HG03196 (cell line): ENCODE data around the gene NCR1.
"Not testable (repeated sequence)": the region's sequence is repeated elsewhere in the genome, so short reads cannot be mapped to it uniquely, and the experiment has no call there.

ENCODE experiments used
- ATAC-seq: cut with Tn5 transposase; IDR thresholded peaks from one replicate; pipeline ENCODE4 v1.9.1; 2021; ENCODE audit not compliant: unreplicated experiment

The NCR1 gene

DNA sequence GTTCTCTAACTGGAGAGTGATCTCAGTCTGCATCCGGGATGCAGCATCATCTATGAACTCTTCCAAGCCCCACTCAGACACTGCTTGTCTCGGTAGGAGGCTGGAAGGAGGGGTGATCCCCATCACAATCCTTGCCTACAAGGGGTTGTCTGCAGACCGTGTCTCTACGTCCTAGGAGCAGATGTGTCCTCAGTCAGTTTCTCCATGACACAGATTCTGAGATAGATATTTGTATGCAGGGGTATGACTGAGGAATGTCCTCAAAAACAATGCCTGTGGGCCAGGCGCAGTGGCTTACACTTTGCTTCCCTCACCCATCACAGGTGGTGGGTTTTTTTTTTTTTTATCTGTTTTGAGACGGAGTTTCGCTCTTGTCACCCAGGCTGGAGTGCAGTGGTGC lies 871 bp downstream of the NCR1 start:
- no peak for ATAC-seq

DNA sequence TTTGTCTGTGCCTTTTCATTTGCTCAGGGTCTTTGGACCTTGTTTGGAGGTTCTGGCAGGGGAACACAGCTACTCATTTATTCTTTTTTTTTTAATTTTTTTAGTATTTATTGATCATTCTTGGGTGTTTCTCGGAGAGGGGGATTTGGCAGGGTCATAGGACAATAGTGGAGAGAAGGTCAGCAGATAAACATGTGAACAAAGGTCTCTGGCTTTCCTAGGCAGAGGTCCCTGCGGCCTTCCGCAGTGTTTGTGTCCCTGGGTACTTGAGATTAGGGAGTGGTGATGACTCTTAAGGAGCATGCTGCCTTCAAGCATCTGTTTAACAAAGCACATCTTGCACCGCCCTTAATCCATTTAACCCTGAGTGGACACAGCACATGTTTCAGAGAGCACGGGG lies 2.0 kb downstream of the NCR1 start:
- ATAC-seq = not testable (repeated sequence)

DNA sequence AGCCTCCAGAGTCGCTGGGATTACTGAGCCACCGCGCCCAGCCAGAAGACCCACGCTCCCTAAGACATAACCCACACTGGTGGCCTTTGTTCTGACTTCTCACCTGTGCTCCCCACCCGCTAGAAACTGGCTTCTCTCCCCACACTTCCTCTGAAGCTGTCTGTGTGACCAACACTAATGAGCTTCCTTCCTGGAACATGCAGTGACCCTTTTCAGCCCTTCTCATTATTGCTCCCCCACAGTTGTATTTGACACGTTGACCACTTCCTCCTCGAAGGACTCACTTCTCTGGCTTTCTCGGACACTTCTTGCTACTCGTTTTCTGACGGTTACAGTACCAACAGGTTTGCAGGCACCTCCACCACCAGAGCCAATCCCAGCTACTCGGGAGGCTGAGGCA lies 10.9 kb downstream of the NCR1 start:
- ATAC-seq = no peak

DNA sequence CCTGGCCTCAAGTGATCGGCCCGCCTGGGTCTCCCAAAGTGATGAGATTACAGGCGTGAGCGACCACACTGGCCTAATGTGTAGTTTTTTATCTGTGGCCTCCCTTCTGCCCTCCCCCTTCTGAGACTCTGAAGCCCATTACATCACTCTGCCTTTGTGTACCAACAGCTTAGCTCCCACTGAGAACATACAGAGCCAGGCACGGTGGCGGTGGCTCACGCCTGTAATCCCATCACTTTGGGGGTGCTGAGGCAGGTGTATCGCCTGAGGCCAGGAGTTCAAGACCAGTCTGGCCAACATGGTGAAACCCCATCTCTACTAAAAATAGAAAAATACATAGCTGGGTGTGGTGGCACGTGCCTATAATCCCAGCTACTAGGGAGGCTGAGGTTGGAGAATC lies 12.6 kb downstream of the NCR1 start:
- ATAC-seq = no peak

DNA sequence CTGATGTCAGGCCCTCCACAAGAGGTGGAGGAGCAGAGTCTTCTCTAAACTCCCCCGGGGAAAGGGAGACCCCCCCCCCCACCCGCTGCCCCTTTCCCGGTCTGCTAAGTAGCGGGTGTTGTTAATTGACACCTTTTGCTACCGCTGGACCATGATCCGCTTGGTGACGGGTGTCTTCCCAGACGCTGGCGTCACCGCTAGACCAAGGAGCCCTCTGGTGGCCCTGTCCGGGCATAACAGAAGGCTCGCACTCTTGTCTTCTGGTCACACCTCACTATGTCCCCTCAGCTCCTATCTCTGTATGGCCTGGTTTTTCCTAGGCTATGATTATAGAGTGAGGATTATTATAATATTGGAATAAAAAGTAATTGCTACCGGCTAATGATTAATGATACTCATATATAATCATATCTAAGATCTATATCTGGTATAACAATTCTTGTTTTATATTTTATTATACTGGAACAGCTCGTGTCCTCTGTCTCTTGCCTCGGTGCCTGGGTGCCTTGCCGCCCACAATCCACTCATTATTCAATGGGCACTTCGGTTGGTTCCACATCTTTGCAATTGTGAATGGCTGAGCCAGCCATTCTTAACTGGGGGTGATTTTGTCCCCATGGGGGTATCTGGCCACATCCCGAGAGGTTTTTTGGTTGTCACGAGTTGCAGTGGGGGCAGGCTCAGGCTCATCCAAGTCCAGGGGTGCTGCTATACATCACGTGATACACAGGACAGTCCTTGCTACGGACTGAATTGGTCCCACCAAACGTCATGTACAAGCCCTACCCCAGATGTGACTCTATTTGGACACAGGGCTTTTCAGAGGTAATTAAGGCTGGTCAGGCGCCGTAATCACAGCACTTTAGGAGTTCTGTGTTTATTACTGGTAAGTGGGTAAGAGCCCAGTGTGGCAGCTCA lies 14.0 kb downstream of the NCR1 start:
- ATAC-seq = not testable (repeated sequence)

DNA sequence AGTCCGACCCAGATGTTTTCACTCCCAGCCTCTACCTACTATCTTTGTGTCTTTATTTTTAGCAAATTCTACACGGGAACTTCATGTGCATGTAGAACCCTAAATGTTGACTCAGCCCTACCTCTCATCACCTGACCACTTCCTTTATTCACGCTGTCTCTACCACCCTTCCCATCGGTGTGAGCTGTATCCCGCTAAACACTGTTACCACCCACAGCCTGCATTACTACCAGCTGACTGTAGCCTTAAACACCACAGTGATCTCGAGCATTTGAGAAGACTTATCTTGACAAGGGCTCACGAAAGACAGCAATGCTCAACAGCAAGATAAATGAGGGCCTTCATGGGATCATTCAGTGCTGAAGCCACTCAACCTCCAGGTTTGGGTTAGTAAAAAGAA lies 15.1 kb downstream of the NCR1 start:
- no peak for ATAC-seq

DNA sequence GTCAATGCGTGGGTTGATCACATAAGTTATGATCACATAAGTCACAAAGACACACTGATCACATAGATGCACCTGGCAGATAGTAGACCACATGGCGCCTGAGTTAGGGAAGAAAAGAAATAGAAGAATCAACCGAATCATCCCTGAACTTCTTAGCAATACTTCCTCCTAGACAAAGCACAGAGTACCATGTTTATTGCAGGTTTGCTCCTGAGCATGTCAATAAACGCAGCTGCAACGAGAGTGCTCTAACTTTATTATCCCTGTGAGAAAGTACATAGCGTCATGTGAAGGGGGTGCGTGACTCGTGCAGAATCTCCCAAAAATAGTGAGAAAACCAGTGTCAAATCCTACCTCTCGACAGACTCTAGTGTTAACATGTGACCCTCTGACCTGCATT lies 17.3 kb downstream of the NCR1 start:
- ATAC-seq = no peak

DNA sequence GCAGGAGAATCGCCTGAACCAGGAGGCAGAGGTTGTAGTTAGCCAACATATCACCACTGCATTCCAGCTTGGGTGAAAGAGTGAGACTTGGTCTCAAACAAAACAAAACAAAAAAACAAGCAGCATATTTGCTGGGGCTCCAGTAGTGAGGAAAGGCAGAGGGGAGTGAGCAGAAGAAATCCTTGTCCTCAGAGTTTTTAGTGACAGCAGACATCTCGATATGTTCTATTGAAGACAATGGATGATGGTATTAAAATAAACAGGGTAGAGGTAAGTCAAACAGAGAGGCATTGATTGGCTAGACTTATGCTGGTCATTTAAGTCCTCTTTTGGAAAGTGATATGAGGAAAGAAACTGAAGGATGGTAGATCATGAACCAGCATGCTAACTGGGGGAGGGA lies 22.4 kb downstream of the NCR1 start:
- no peak for ATAC-seq

DNA sequence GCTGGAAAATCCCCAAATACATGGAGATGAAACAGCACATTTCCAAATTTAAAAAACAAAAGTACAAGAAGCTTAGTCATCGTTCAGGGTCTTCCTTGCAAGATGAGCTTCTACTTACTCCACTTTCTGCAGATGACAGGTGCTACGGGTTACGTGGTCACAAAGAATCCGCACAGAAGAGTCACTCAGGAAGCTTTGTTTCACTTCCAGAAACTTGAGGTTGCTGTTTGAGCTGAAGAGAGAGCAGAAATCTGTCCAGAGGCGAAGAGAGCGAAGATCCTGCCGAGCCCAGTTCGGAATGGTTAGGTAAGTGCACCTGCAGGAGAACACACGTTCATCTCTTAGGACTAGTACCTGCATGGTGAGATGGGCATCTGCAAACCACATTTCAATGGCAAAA lies 32.0 kb downstream of the NCR1 start:
- ATAC-seq = no peak

DNA sequence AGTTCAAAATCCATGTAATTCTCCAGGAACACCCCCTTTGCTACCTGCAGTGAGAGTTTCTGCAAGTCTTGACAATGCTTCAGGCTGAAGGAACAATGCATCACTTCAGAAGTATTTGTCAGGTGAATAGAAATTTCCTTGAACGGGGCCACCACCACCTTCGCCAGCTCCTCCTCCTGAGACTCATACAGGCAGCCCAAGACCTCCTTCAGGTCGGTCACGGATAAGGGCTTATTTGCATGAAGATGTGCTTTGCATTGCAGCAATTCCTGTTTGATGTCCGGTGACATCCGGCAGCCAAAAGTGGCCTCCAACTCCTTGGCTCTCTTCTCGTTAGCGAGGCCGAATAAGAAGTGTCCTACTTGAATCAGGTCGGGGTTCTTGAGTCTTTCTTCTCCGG lies 33.0 kb downstream of the NCR1 start:
- ATAC-seq = no peak

DNA sequence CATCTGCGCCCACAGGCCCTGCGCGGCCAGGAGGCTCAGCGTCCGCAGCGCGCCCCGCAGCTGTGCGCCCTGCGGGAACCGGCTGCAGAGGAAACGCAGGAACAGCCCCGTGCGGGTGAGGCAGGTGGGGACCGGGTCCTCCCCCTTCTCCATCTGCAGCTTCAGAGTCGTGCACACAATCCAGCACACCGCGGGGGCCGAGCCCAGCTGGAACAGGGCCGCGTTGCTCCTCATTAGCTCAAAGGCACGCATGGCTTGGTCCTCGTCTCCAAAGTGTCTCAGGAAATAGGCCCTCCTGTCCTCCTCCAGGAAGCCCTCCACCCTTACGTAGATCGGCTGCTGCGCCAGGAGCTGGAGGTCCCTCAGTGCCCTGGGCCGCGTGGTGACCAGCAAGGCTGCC lies 33.6 kb downstream of the NCR1 start:
- ATAC-seq = not testable (repeated sequence)

DNA sequence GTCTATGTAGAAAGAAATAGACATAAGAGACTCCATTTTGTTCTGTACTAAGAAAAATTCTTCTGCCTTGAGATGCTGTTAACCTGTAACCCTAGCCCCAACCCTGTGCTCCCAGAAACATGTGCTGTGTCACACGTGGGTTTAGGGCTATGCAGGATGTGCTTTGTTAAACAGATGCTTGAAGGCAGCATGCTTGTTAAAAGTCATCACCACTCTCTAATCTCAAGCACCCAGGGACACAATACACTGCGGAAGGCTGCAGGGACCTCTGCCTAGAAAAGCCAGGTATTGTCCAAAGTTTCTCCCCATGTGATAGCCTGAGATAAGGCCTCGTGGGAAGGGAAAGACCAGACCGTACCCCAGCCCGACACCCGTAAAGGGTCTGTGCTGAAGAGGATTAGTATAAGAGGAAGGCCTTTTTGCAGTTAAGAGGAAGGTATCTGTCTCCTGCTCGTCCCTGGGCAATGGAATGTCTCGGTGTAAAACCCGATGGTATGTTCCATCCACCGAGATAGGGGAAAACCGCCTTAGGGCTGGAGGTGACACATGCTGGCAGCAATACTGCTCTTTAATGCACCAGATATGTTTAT lies 37.9 kb downstream of the NCR1 start:
- not testable (repeated sequence) for ATAC-seq

DNA sequence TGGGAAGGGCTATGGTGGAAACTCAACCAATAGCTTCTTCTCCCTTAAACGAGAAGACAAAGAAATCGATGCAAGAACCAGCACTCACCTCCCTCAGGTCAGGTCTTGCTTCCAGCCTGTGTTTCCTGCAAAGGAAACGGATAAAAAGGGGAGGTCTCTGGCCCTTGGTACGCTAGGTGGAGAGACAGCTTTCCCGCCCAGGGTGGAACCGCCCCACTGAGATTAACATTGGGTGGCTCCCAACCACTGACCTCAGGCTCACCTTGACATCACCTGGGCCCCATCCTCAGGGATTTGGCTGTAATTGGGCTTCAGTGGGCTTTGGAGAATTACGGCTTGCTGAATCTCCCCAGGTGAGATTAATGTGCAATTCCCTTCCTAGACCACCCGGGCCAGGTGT lies 41.4 kb downstream of the NCR1 start, which contains the start of gene NLRP7:
TSS of gene NLRP7 (minus strand) at position 150 of the 400 bp plus-strand sequence.
- no peak for ATAC-seq

DNA sequence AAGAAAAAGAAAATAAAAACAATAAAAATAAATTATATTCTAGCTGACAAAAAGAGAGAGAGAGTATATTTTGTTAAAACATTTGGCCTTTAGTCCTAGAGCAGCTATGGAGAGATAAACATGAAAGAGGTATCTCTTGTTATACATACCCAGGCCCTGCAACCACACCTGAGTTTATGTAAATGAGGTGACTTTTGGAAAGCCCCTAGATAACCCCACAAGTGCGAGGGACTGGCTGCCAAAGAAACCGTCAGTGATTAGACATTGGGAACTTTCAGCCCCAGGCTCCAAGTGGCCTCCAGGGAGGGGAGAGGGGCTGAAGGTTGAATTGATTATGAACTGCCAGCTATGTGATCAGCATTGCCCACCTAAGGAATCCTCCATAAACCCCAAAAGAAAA lies 43.5 kb downstream of the NCR1 start:
- ATAC-seq = no peak

DNA sequence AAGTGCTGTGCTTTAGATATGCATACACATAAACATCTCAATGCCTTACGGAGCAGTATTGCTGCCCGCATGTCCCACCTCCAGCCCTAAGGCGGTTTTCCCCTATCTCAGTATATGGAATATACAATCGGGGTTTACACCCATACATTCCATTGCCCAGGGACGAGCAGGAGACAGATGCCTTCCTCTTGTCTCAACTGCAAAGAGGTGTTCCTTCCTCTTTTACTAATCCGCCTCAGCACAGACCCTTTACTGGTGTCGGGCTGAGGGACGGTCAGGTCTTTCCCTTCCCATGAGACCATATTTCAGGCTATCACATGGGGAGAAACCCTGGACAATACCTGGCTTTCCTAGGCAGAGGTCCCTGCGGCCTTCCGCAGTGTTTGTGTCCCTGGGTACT lies 44.6 kb downstream of the NCR1 start:
- not testable (repeated sequence) for ATAC-seq

DNA sequence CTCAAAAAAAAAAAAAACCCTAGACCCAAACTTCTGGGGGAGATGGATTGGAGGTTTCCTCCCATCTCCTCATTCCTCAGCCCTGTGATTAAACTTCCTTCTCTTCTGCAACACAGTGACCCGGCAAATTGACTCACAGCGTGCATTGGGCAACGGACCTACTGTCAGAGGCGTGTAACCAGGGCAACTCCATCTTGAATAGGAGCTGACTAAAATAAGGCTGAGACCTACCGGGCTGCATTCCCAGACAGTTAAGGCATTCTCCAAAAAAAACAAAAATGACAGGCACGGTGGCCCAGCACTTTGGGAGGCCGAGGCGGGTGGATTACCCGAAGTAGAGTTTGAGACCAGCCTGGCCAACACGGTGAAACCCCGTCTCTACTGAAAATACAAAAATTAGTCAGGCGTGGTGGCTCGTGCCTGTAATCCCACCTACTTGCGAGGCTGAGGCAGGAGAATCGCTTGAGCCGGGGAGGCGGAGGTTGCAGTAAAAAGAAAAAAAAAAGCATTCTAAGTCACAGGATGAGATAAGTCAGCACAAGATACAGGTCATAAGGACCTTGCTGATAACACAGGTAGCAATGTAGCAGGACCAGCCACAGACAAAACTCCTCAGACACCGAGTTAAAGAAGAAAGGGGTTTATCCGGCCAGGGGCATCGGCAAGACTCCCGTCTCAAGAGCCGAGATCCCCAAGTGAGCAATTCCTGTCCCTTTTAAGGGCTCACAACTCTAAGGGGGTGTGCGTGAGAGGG lies 46.8 kb downstream of the NCR1 start:
- no peak for ATAC-seq

DNA sequence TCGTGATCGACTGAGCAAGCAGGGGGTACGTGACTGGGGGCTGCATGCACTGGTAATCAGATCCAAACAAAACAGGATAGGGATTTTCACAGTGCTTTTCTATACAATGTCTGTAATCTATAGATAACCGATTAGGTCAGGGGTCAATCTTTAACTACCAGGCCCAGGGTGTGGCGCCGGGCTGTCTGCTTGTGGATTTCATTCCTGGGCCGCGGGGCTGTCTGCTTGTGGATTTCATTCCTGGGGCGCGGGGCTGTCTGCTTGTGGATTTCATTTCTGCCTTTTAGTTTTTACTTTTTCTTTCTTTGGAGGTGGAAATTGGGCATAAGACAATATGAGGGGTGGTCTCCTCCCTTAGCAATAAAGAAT lies 47.4 kb downstream of the NCR1 start:
- ATAC-seq = not testable (repeated sequence)

DNA sequence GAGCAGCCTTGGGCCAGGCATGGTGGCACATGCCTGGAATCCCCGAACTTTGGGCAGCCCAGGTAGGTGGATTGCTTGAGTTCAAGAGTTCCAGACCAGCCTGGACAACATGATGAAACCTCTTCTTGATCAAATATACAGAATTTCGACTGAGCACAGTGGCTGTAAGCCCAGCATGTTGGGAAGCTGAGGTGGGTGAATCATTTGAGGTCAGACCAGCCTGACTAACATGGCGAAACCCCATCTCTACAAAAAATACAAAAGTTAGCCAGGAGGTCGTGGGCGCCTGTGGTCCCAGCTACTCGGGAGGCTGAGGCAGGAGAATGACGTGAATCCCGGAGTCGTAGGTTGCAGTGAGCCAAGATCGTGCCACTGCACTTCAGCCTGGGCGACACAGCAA lies 49.4 kb downstream of the NCR1 start:
- no peak for ATAC-seq

DNA sequence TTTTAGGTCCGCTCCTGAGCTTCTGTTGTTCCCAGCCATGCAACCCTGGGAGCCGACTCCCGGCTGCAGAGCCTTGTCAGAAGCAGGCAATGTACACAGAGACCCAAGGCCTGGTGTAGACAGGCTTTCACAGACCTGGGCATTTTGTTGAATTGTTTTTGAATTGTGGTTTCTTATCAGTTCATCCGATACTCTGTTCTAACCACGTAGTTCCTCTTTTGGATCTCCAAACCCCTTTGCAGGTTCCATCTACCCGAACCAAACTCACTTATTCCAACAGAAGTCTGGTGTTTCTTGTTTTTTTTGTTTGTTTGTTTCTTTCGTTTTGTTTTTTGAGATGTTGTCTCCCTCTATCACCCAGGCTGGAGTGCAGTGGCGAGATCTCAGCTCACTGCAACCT lies 53.9 kb downstream of the NCR1 start:
- ATAC-seq = no peak
